HT-29 (cell line): ENCODE data around the gene GRAMD4. TPM values are rescaled to one million over a fixed set of nuclear protein-coding genes. Genes with fewer than 3 reads are reported as not detected.

Experiments used
- DNase-seq: peaks from one replicate; pipeline ENCODE4 v3.0.0-alpha.2; 2015; ENCODE audit warnings: low spot score
- total RNA-seq: library from RNA; depleted of rRNA; stranded (reverse); fragments of >200 nt; shearing (Covaris generic); gene quantifications from 2 replicates; pipeline ENCODE4 v1.2.3, GENCODE V29; 2014

Gene GRAMD4
- total RNA-seq, 1 experiment from 2014 or later: 22.5 TPM

GRCh38 chr22:46671824-46672432, 51.7 kb downstream of the GRAMD4 start:
- DNase-seq: no peak

GRCh38 chr22:46672731-46673130, 52.5 kb downstream of the GRAMD4 start:
- no peak for DNase-seq

GRCh38 chr22:46673205-46673604, 53.0 kb downstream of the GRAMD4 start:
- no peak for DNase-seq

GRCh38 chr22:46673662-46674236, 53.6 kb downstream of the GRAMD4 start:
- DNase-seq: no peak

- DNase-seq: no peak
Observed at GRCh38 chr22:46674367-46674781, 54.2 kb downstream of the GRAMD4 start.

- no peak for DNase-seq
Observed at GRCh38 chr22:46674906-46675305, 54.7 kb downstream of the GRAMD4 start.

GRCh38 chr22:46675479-46675878, 55.3 kb downstream of the GRAMD4 start:
- DNase-seq: no peak

GRCh38 chr22:46675938-46676337, 55.8 kb downstream of the GRAMD4 start:
- no peak for DNase-seq

- DNase-seq: no peak
Observed at GRCh38 chr22:46676479-46676878, 56.3 kb downstream of the GRAMD4 start.

- no peak for DNase-seq
Observed at GRCh38 chr22:46676881-46677280, 56.7 kb downstream of the GRAMD4 start.

GRCh38 chr22:46677323-46678002, 57.3 kb downstream of the GRAMD4 start:
- DNase-seq: no peak

- no peak for DNase-seq
Observed at GRCh38 chr22:46678003-46678657, 57.9 kb downstream of the GRAMD4 start.

GRCh38 chr22:46678785-46679700, 58.9 kb downstream of the GRAMD4 start:
- no peak for DNase-seq

GRCh38 chr22:46679706-46680269, 59.6 kb downstream of the GRAMD4 start:
- no peak for DNase-seq

- no peak for DNase-seq
Observed at GRCh38 chr22:46681010-46681409, 60.8 kb downstream of the GRAMD4 start.

GRCh38 chr22:46682011-46682731, 62.0 kb downstream of the GRAMD4 start:
- no peak for DNase-seq

- no peak for DNase-seq
Observed at GRCh38 chr22:46684706-46685105, 64.5 kb downstream of the GRAMD4 start.

GRCh38 chr22:46686221-46687047, 66.2 kb downstream of the GRAMD4 start:
- DNase-seq: no peak

GRCh38 chr22:46687048-46687444, 66.9 kb downstream of the GRAMD4 start:
- DNase-seq: no peak

- no peak for DNase-seq
Observed at GRCh38 chr22:46687460-46687859, 67.3 kb downstream of the GRAMD4 start.
